GM12872 (cell line): ENCODE data around the gene ANKRD17.

Experiments used
- CTCF ChIP-seq: IDR thresholded peaks from 3 replicates; pipeline ENCODE4 v1.5.1; 2011; ENCODE audit warnings: low read depth, mild to moderate bottlenecking, low read length, moderate library complexity; ENCODE audit not compliant: insufficient read depth

The ANKRD17 gene

DNA sequence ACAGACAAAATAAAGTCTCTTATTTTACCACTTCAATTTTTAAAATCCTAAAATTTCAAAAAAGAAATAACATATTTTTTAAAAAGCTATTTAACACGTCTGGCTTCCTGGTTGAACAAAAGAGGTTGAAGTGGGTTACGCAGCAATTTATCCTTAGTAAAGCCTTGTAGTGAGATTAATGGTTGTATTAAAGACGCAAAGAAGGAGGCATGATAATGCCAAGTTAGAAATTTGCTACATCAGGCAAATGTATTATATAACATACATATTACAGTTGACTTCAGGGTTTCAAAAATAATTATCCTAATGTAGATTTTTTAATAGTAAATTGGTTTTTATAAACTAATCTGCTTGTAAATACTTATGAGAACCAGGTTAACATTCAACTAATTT is 35.3 kb downstream of the ANKRD17 start:
- TF ChIP-seq CTCF = no peak

- no peak for TF ChIP-seq CTCF
Measured at GRCh38 chr4:73222466-73223257, 35.9 kb downstream of the ANKRD17 start.

DNA sequence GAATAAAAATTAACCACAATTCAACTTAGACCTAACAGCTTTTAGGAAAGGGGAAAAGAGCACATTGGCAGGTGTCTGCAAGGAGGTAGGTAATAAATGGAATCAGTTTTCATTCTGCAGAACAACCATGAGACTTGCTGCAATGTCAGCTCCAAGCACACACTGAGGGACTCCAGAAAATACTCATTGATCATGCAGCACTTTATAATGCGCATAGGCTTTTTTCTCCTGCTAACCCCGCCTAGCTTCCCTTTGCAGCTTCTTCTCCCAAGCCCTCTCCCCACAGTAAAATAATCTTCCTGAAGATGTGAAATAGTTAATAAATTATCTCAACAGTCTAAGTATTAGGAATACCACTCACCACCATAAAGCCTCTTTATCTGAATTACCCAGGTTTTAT is 36.9 kb downstream of the ANKRD17 start:
- TF ChIP-seq CTCF = no peak

GRCh38 chr4:73220815-73221214 is 37.8 kb downstream of the ANKRD17 start:
- no peak for TF ChIP-seq CTCF

- TF ChIP-seq CTCF = no peak
Measured at GRCh38 chr4:73213916-73214653, 44.5 kb downstream of the ANKRD17 start.

GRCh38 chr4:73212982-73213730 is 45.4 kb downstream of the ANKRD17 start:
- TF ChIP-seq CTCF = no peak

GRCh38 chr4:73211968-73212367 is 46.6 kb downstream of the ANKRD17 start:
- no peak for TF ChIP-seq CTCF
